Right atrium auricular region (tissue), 2 donors: ENCODE results near the gene TRNP1. TPM values are rescaled to one million over a fixed set of nuclear protein-coding genes. Genes with fewer than 3 reads are reported as not detected.
"Not testable (repeated sequence)": the region's sequence is repeated elsewhere in the genome, so short reads cannot be mapped to it uniquely, and the experiment has no call there.

Source experiments
- DNase-seq: peaks from one replicate; pipeline ENCODE4 v3.0.0-alpha.2; 2019; ENCODE audit warnings: low spot score
- H3K27ac ChIP-seq, 2 donors: fragments of 200-600 bp; sonication (generic); 1 replicate in 1 of 2; 2 replicates in 1 of 2; pipeline ENCODE4 v1.5.1; 2016 to 2019
- H3K27me3 ChIP-seq, 2 donors: fragments of 200-600 bp; sonication (generic); one replicate each; pipeline versions ENCODE4 v1.5.1 to v1.6.0; 2017 to 2019
- H3K36me3 ChIP-seq: fragments of 200-600 bp; sonication (generic); one replicate; pipeline ENCODE4 v1.5.1; 2016
- H3K4me1 ChIP-seq, 2 donors: fragments of 200-600 bp; sonication (generic); one replicate each; pipeline versions ENCODE4 v1.5.1 to v1.6.0; 2017 to 2019
- H3K4me3 ChIP-seq, 2 donors: fragments of 200-600 bp; sonication (generic); 1 replicate in 1 of 2; 2 replicates in 1 of 2; pipeline ENCODE4 v1.5.1; 2017 to 2019; ENCODE audit warnings: mild to moderate bottlenecking in 1 of 2, moderate library complexity in 1 of 2
- H3K9me3 ChIP-seq, 2 donors: fragments of 200-600 bp; sonication (generic); one replicate each; pipeline ENCODE4 v1.5.1; 2019
- CTCF ChIP-seq, 2 donors: fragments of 200-600 bp; sonication (generic); IDR thresholded peaks; one replicate each; pipeline ENCODE4 v1.5.1; 2019; ENCODE audit warnings: antibody characterized with exemption in 2 of 2
- total RNA-seq, 2 donors: library from RNA; depleted of rRNA; stranded (reverse); fragments of >200 nt; gene quantifications; one replicate each; pipeline ENCODE4 v1.1.0, GENCODE V29; 2016

TRNP1 gene
- total RNA-seq, 2 donors from 2014 or later, result 72.5 to 151 TPM

- H3K9me3 ChIP-seq, result no peaks in the 10 kb centered on the region
- H3K4me1 ChIP-seq, result no peaks in the 10 kb centered on the region
- no peak overlapping the region for H3K4me3 ChIP-seq
- no peak overlapping the region for H3K27ac ChIP-seq
- no peak for DNase-seq
- no peaks in the 10 kb centered on the region for H3K27me3 ChIP-seq
- no peak for TF ChIP-seq CTCF (IDR thresholded peaks at IDR 0.05)
- no peaks in the 10 kb centered on the region for H3K36me3 ChIP-seq
Measured at GRCh38 chr1:26986658-26987057, 6.8 kb upstream of the TRNP1 start.

DNA sequence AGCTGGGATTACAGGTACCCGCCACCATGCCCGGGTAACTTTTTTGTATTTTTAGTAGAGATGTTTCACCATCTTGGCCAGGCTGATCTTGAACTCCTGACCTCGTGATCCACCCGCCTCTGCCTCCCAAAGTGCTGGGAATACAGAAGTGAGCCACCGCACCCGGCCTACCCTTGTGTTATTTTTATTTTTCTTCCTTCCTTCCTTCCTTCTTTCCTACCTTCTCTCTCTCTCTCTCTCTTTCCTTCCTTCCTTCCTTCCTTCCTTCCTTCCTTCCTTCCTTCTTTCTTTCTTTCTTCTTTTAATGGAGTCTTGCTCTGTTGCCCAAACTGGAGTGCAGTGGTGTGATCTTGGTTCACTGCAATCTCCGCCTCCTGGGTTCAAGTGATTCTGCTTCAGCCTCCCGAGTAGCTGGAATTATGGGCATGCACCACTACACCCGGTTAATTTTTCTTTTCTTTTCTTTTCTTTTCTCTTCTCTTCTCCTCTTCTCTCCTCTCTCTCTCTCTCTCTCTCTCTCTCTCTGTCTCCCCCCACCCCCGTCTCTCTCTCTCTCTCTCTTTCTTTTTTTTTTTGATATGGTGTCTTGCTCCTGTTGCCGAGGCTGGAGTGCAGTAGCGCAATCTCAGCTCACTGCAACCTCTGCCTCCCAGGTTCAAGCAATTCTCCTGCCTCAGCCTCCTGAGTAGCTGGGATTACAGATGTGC lies 3.9 kb upstream of the TRNP1 start:
- DNase-seq, result not testable (repeated sequence)

DNA sequence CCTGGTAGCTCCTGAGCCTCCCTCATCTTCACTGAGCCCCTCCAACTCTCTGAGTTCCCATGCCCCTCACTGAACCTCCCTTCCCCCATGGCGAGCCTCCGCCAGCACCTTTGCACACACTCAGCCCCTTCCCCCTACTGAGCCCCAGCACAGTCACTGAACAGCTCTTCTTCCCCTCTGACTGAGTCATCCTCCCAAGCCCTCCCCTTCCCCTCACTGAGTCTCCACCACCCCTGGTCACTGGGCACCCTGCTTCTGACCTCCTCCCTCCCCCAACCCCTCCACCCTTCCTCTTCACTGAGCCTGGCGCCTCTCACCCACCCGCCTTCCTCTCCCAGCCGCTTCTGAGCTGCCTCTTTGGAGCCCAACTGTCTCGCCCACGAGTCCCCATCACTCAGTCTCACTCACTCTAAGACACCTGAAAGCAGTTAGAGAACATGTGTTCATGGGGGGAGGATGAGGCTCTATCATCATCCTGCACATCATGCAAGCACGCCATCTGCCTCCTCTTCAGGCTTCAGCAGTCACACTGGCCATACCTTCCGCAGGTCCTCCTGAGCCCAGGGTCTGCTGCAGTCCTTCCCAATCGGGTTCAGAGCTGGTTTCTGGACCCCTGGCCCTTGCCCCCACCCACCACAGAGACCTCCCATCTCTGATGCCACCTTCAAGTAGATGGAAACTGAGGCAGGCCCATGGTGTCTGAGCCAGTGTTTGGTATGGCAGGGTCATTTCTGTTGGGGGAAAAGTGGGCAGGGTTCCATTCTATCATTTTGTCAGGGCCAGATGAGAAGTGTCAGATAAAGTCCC lies 2.0 kb upstream of the TRNP1 start:
- H3K9me3 ChIP-seq, result no peaks in the 10 kb centered on the region
- peaks cover 0 to 33% of the 10 kb centered on the region in 2 donors for H3K4me1 ChIP-seq
- no peak overlapping the region for H3K27ac ChIP-seq
- no peak for TF ChIP-seq CTCF (IDR thresholded peaks at IDR 0.05)
- H3K27me3 ChIP-seq, result no peaks in the 10 kb centered on the region
- no peak for DNase-seq
- no peak overlapping the region for H3K4me3 ChIP-seq
- no peaks in the 10 kb centered on the region for H3K36me3 ChIP-seq

More for the DNA sequence above, 3.9 kb upstream of the TRNP1 start:
- not testable (repeated sequence) for H3K27me3 ChIP-seq, H3K9me3 ChIP-seq, H3K36me3 ChIP-seq, H3K27ac ChIP-seq, H3K4me3 ChIP-seq
- peaks cover 0 to 14% of the 10 kb centered on the region in 2 donors for H3K4me1 ChIP-seq

DNA sequence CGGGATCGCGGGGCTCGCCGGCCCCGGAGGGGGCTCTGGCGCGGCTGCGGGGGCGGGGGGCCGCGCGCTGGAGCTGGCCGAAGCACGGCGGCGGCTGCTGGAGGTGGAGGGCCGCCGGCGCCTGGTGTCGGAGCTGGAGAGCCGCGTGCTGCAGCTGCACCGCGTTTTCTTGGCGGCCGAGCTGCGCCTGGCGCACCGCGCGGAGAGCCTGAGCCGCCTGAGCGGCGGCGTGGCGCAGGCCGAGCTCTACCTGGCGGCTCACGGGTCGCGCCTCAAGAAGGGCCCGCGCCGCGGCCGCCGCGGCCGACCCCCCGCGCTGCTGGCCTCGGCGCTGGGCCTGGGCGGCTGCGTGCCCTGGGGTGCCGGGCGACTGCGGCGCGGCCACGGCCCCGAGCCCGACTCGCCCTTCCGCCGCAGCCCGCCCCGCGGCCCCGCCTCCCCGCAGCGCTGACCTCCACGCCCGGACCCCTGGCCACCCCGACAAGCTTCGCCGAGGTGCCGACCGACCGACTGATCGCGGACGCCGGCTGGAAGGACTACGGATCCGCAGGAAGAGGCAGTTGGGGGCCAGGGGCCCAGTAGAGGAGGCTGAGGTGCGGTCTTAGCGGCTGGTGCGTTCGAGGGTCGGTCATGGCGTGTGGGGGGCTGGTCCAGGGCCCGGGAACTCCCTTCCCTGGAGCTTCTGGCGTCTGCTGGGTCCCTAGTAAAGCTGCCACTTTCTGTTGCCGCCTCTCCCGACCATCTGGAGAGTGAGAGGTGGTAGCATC lies 711 bp downstream of the TRNP1 start:
- Histone ChIP-seq H3K27me3 (no peaks in the 10 kb centered on the region), H3K36me3 (no peaks in the 10 kb centered on the region), H3K9me3 (no peaks in the 10 kb centered on the region), H3K27ac (peak overlapping the region; percentile 81 to 89), H3K4me3 (peak overlapping the region; percentile 52 to 80), H3K4me1 (peaks cover 0 to 58% of the 10 kb centered on the region in 2 donors)
- TF ChIP-seq CTCF (IDR thresholded peaks at IDR 0.05), result no peak
- no peak for DNase-seq

GRCh38 chr1:26994787-26995517 lies 1.5 kb downstream of the TRNP1 start:
- Histone ChIP-seq H3K9me3 (no peaks in the 10 kb centered on the region), H3K27me3 (no peaks in the 10 kb centered on the region), H3K36me3 (no peaks in the 10 kb centered on the region), H3K27ac (peak overlapping the region; percentile 81 to 89), H3K4me3 (peak overlapping the region; percentile 52 to 80), H3K4me1 (peaks cover 0 to 66% of the 10 kb centered on the region in 2 donors)
- no peak for TF ChIP-seq CTCF (IDR thresholded peaks at IDR 0.05)
- DNase-seq, result no peak
